Astrocyte (in vitro differentiated cells and primary cell): Measurements from ENCODE around the gene IFNGR2. TPM values are rescaled to one million over a fixed set of nuclear protein-coding genes. Genes with fewer than 3 reads are reported as not detected.
A peak's percentile ranks its signal among the peaks of the same experiment; 100 is the strongest.

Source experiments
- DNase-seq: peaks from one replicate; pipeline ENCODE4 v3.0.0-alpha.2; 2010; ENCODE audit warnings: low read depth
- FAIRE-seq: peaks from 2 replicates; lab custom pipeline; 2011; peaks lifted over from hg19 to GRCh38; lab: Jason Lieb, UNC
- H2AFZ ChIP-seq: 2 replicates; pipeline ENCODE4 v1.6.0; 2012; ENCODE audit warnings: low read depth, low read length, inconsistent platforms
- H3K27ac ChIP-seq: 2 replicates; pipeline ENCODE4 v1.5.1; 2011; ENCODE audit warnings: low read depth, low read length, inconsistent platforms
- H3K27me3 ChIP-seq: 2 replicates; pipeline ENCODE4 v1.6.0; 2011; ENCODE audit warnings: low read length, inconsistent platforms; ENCODE audit not compliant: insufficient read depth
- H3K36me3 ChIP-seq: 2 replicates; pipeline ENCODE4 v1.5.1; 2011; ENCODE audit warnings: low read length, inconsistent platforms; ENCODE audit not compliant: insufficient read depth
- H3K4me1 ChIP-seq: 2 replicates; pipeline ENCODE4 v1.5.1; 2011; ENCODE audit warnings: low read length, inconsistent platforms; ENCODE audit not compliant: insufficient read depth
- H3K4me2 ChIP-seq: 2 replicates; pipeline ENCODE4 v1.6.0; 2012; ENCODE audit warnings: low read length, inconsistent platforms
- H3K4me3 ChIP-seq: 2 replicates; pipeline ENCODE4 v1.5.1; 2011; ENCODE audit warnings: low read depth, mild to moderate bottlenecking, low read length, inconsistent platforms; ENCODE audit not compliant: insufficient read depth
- H3K79me2 ChIP-seq: 2 replicates; pipeline ENCODE4 v1.6.0; 2012; ENCODE audit warnings: mild to moderate bottlenecking, low read length, inconsistent platforms; ENCODE audit not compliant: insufficient read depth
- H3K9ac ChIP-seq: 2 replicates; pipeline ENCODE4 v1.6.0; 2012; ENCODE audit warnings: mild to moderate bottlenecking, low read length, inconsistent platforms
- H3K9me3 ChIP-seq: 2 replicates; pipeline ENCODE4 v1.5.1; 2012; ENCODE audit warnings: low read depth, mild to moderate bottlenecking, low read length, inconsistent platforms; ENCODE audit not compliant: insufficient read depth
- H4K20me1 ChIP-seq: 2 replicates; pipeline ENCODE4 v1.6.0; 2012; ENCODE audit warnings: low read length, inconsistent platforms; ENCODE audit not compliant: insufficient read depth
- H3K27ac Mint-ChIP-seq: one replicate; pipeline ENCODE4 v1.8.0; 2021; ENCODE audit warnings: mild to moderate bottlenecking, mixed read lengths; ENCODE audit not compliant: unreplicated experiment
- H3K27me3 Mint-ChIP-seq: one replicate; pipeline ENCODE4 v1.8.0; 2021; ENCODE audit warnings: low read depth, mixed read lengths; ENCODE audit not compliant: unreplicated experiment
- H3K36me3 Mint-ChIP-seq: one replicate; pipeline ENCODE4 v1.8.0; 2021; ENCODE audit warnings: low read depth, mixed read lengths; ENCODE audit not compliant: unreplicated experiment
- H3K4me1 Mint-ChIP-seq: one replicate; pipeline ENCODE4 v1.8.0; 2021; ENCODE audit warnings: low read depth, mixed read lengths; ENCODE audit not compliant: unreplicated experiment
- H3K4me3 Mint-ChIP-seq: one replicate; pipeline ENCODE4 v1.8.0; 2021; ENCODE audit warnings: mild to moderate bottlenecking, moderate library complexity, mixed read lengths; ENCODE audit not compliant: unreplicated experiment
- H3K9me3 Mint-ChIP-seq: one replicate; pipeline ENCODE4 v1.8.0; 2021; ENCODE audit warnings: mild to moderate bottlenecking, mixed read lengths; ENCODE audit not compliant: unreplicated experiment
- CTCF ChIP-seq: IDR thresholded peaks from 2 replicates; pipeline ENCODE4 v1.5.1; 2011; ENCODE audit warnings: low read depth, mild to moderate bottlenecking, inconsistent platforms, low read length, moderate library complexity; ENCODE audit not compliant: insufficient read depth
- EZH2 ChIP-seq: IDR thresholded peaks from 2 replicates; pipeline ENCODE4 v1.6.1; 2012; ENCODE audit warnings: mild to moderate bottlenecking, low read length, inconsistent platforms; ENCODE audit not compliant: insufficient read depth
- total RNA-seq: library from RNA; stranded (reverse); gene quantifications from 2 replicates; pipeline ENCODE4 v1.2.1, GENCODE V29; 2021

Gene IFNGR2
- total RNA-seq, 1 donor from 2014 or later: 58.9 TPM

- Histone ChIP-seq H2AFZ (no peak overlapping the region), H3K27ac (peak overlapping the region; percentile 59), H3K9me3 (no peaks in the 10 kb centered on the region), H3K79me2 (no peaks in the 10 kb centered on the region), H3K9ac (no peak overlapping the region), H4K20me1 (no peaks in the 10 kb centered on the region), H3K27me3 (no peaks in the 10 kb centered on the region), H3K4me1 (peaks cover 24% of the 10 kb centered on the region), H3K4me2 (peak overlapping the region; percentile 53), H3K4me3 (no peak overlapping the region), H3K36me3 (no peaks in the 10 kb centered on the region)
- DNase-seq (no peak), FAIRE-seq (no peak)
- H3K36me3 Mint-ChIP-seq: peaks cover 1% of the 10 kb centered on the region
- H3K4me1 Mint-ChIP-seq: peaks cover 14% of the 10 kb centered on the region
- H3K27me3 Mint-ChIP-seq: peaks cover 10% of the 10 kb centered on the region
- TF ChIP-seq CTCF (no peak), EZH2 (no peak)
- no peak overlapping the region for H3K4me3 Mint-ChIP-seq
- peaks cover 2% of the 10 kb centered on the region for H3K9me3 Mint-ChIP-seq
- H3K27ac Mint-ChIP-seq: no peak overlapping the region
These were observed 5.5 kb upstream of the IFNGR2 start for GRCh38 chr21:33397717-33398116.

DNA sequence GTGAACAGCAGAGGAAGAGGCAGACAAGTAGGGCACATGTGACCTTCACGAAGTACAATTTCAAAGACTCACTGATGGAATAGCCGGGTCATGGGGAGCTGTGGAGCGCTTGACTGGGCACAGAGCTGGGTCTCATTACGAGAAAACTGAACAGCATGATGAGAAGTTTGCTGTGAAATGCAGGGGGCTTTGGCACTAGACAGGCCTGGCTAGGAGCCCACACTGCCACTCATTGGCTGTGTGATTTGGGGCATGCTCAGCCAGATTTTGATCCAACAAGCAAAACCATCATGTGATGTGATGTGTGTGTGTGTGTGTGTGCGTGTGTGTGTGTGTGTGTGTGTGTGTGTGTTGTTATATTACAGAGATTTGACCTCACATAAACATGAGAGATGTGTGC lies 4.9 kb upstream of the IFNGR2 start:
- peaks cover 8% of the 10 kb centered on the region for H3K27me3 Mint-ChIP-seq
- no peak for FAIRE-seq
- TF ChIP-seq EZH2 (no peak), CTCF (no peak)
- H3K36me3 Mint-ChIP-seq: peaks cover 1% of the 10 kb centered on the region
- no peak overlapping the region for H3K4me3 ChIP-seq
- no peak overlapping the region for H3K27ac Mint-ChIP-seq
- no peaks in the 10 kb centered on the region for H4K20me1 ChIP-seq
- DNase-seq: no peak
- H3K9me3 ChIP-seq: no peaks in the 10 kb centered on the region
- no peaks in the 10 kb centered on the region for H3K36me3 ChIP-seq
- H3K4me2 ChIP-seq: no peak overlapping the region
- H3K4me3 Mint-ChIP-seq: no peak overlapping the region
- H3K79me2 ChIP-seq: no peaks in the 10 kb centered on the region
- no peaks in the 10 kb centered on the region for H3K27me3 ChIP-seq
- peaks cover 24% of the 10 kb centered on the region for H3K4me1 ChIP-seq
- no peak overlapping the region for H3K27ac ChIP-seq
- no peak overlapping the region for H3K9ac ChIP-seq
- H2AFZ ChIP-seq: no peak overlapping the region
- H3K4me1 Mint-ChIP-seq: peaks cover 14% of the 10 kb centered on the region
- H3K9me3 Mint-ChIP-seq: peaks cover 2% of the 10 kb centered on the region

- peaks cover 20% of the 10 kb centered on the region for H3K4me1 Mint-ChIP-seq
- Histone ChIP-seq H2AFZ (no peak overlapping the region), H3K9me3 (no peaks in the 10 kb centered on the region), H4K20me1 (peaks cover 23% of the 10 kb centered on the region), H3K4me2 (no peak overlapping the region), H3K27ac (no peak overlapping the region), H3K4me1 (peaks cover 26% of the 10 kb centered on the region), H3K9ac (no peak overlapping the region), H3K4me3 (no peak overlapping the region), H3K27me3 (no peaks in the 10 kb centered on the region), H3K36me3 (no peaks in the 10 kb centered on the region), H3K79me2 (peaks cover 31% of the 10 kb centered on the region)
- no peak for TF ChIP-seq EZH2
- TF ChIP-seq CTCF: no peak
- H3K4me3 Mint-ChIP-seq: peak overlapping the region; percentile 54
- no peak overlapping the region for H3K27ac Mint-ChIP-seq
- peaks cover 1% of the 10 kb centered on the region for H3K36me3 Mint-ChIP-seq
- peaks cover 2% of the 10 kb centered on the region for H3K27me3 Mint-ChIP-seq
- H3K9me3 Mint-ChIP-seq: peaks cover 2% of the 10 kb centered on the region
- FAIRE-seq (no peak), DNase-seq (no peak)
These were observed 1.6 kb upstream of the IFNGR2 start for GRCh38 chr21:33401630-33401992.
